GM12878 (cell line): Measurements from ENCODE around the gene HOXA2. TPM values are rescaled to one million over a fixed set of nuclear protein-coding genes. Genes with fewer than 3 reads are reported as not detected.

Source experiments
- HCFC1 ChIP-seq: fragments of 150-350 bp; IDR thresholded peaks from 2 replicates; pipeline ENCODE4 v1.6.1; 2014; ENCODE audit warnings: low read length
- HDAC6 ChIP-seq: fragments of 200-600 bp; sonication (generic); IDR thresholded peaks from one replicate; pipeline ENCODE4 v1.8.0; 2017; ENCODE audit warnings: antibody characterized with exemption; ENCODE audit not compliant: unreplicated experiment
- JUNB ChIP-seq: IDR thresholded peaks from 2 replicates; pipeline ENCODE4 v1.6.1; 2016; ENCODE audit warnings: antibody characterized with exemption, mild to moderate bottlenecking
- MTA3 ChIP-seq: IDR thresholded peaks from 2 replicates; pipeline ENCODE4 v1.6.1; 2012; ENCODE audit warnings: low read length, inconsistent platforms, borderline replicate concordance
- NR2F1 ChIP-seq: fragments of 450-650 bp; conservative IDR thresholded peaks from 2 replicates; pipeline ENCODE4 v1.6.1; 2017; ENCODE audit warnings: mild to moderate bottlenecking
- PAX5 ChIP-seq: IDR thresholded peaks from 2 replicates; pipeline ENCODE4 v1.6.1; 2011; ENCODE audit warnings: low read depth, low read length, borderline replicate concordance
- ZBTB33 ChIP-seq: fragments of 450-650 bp; IDR thresholded peaks from 2 replicates; pipeline ENCODE4 v1.6.1; 2017; ENCODE audit warnings: mild to moderate bottlenecking
- ZNF384 ChIP-seq: IDR thresholded peaks from 2 replicates; pipeline ENCODE4 v1.6.1; 2012; ENCODE audit warnings: low read depth, mild to moderate bottlenecking, low read length, improper control_type of control experiment, borderline replicate concordance
- ZNF622 ChIP-seq: fragments of 450-650 bp; IDR thresholded peaks from 2 replicates; pipeline ENCODE4 v1.6.1; 2017; ENCODE audit warnings: mild to moderate bottlenecking, inconsistent platforms
- polyA plus RNA-seq, 11 experiments: library from polyadenylated mRNA; depleted of rRNA in 4 of 11; unstranded in 6 of 11; stranded (reverse) in 5 of 11; fragments of >200 nt; fragmentation: Nextera tagmentation in 4 of 11; fragmentation: Illumina TruSeq in 1 of 11; extraction: Ambion mirVana in 4 of 11; extraction: Trizol in 1 of 11; gene quantifications; 1 replicate in 1 of 11; 2 replicates in 10 of 11; pipeline versions ENCODE4 v1.2.1 to v1.2.3, GENCODE V29; 2011 to 2016; ENCODE audit warnings: inconsistent platforms in 2 of 11, missing spikeins in 2 of 11, low read depth in 1 of 11
- total RNA-seq, 4 experiments: library from RNA; depleted of rRNA in 3 of 4; stranded (reverse); fragments of >200 nt in 3 of 4; fragmentation: Illumina TruSeq in 1 of 4; extraction: Trizol in 1 of 4; gene quantifications; 2 replicates each; pipeline versions ENCODE4 v1.2.1 to v1.2.3, GENCODE V29; 2013 to 2021
- TF ChIP-seq, protein P1 (sequence below): fragments of 450-650 bp; IDR thresholded peaks from 2 replicates; pipeline ENCODE4 v1.6.1; 2018; ENCODE audit warnings: mild to moderate bottlenecking, low read depth, moderate library complexity; ENCODE audit not compliant: partially characterized antibody

HOXA2 gene
- total and polyA plus RNA-seq, 10 of the 15 experiments (the other 5 are each of a cell fraction or from before 2014, with no cell fraction given), result not detected

- TF ChIP-seq, protein P1, sequence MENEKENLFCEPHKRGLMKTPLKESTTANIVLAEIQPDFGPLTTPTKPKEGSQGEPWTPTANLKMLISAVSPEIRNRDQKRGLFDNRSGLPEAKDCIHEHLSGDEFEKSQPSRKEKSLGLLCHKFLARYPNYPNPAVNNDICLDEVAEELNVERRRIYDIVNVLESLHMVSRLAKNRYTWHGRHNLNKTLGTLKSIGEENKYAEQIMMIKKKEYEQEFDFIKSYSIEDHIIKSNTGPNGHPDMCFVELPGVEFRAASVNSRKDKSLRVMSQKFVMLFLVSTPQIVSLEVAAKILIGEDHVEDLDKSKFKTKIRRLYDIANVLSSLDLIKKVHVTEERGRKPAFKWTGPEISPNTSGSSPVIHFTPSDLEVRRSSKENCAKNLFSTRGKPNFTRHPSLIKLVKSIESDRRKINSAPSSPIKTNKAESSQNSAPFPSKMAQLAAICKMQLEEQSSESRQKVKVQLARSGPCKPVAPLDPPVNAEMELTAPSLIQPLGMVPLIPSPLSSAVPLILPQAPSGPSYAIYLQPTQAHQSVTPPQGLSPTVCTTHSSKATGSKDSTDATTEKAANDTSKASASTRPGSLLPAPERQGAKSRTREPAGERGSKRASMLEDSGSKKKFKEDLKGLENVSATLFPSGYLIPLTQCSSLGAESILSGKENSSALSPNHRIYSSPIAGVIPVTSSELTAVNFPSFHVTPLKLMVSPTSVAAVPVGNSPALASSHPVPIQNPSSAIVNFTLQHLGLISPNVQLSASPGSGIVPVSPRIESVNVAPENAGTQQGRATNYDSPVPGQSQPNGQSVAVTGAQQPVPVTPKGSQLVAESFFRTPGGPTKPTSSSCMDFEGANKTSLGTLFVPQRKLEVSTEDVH, result no peak
- TF ChIP-seq PAX5, result no peak
- no peak for TF ChIP-seq JUNB
- no peak for TF ChIP-seq ZNF384
- TF ChIP-seq NR2F1, result no peak
- TF ChIP-seq HDAC6, result no peak
- TF ChIP-seq MTA3, result no peak
- TF ChIP-seq HCFC1, result no peak
- no peak for TF ChIP-seq ZBTB33
- no peak for TF ChIP-seq ZNF622
These were observed 2.8 kb downstream of the HOXA2 start (continued) for GRCh38 chr7:27099453-27100370.
